Endodermal cell (in vitro differentiated cells): Measurements from ENCODE around the gene POLR2H. TPM values are rescaled to one million over a fixed set of nuclear protein-coding genes. Genes with fewer than 3 reads are reported as not detected.

ENCODE experiments used
- DNase-seq: peaks from one replicate; pipeline ENCODE4 v3.0.0-alpha.2; 2017
- H3K27ac ChIP-seq: 2 replicates; pipeline ENCODE4 v1.5.1; 2013; ENCODE audit warnings: mild to moderate bottlenecking, low read depth, low read length, moderate library complexity
- H3K27me3 ChIP-seq: 2 replicates; pipeline ENCODE4 v1.6.1; 2013; ENCODE audit warnings: mild to moderate bottlenecking, low read length, moderate library complexity; ENCODE audit not compliant: insufficient read depth, control insufficient read depth, poor library complexity, severe bottlenecking
- H3K36me3 ChIP-seq: 2 replicates; pipeline ENCODE4 v1.7.0; 2013; ENCODE audit warnings: mild to moderate bottlenecking, low read length, moderate library complexity; ENCODE audit not compliant: control insufficient read depth, insufficient read depth
- H3K4me1 ChIP-seq: one replicate; pipeline ENCODE4 v1.7.0; 2013; ENCODE audit warnings: low read length; ENCODE audit not compliant: control insufficient read depth, insufficient read depth
- H3K4me3 ChIP-seq: 2 replicates; pipeline ENCODE4 v1.5.1; 2013; ENCODE audit warnings: mild to moderate bottlenecking, low read length, moderate library complexity
- H3K9ac ChIP-seq: 2 replicates; pipeline ENCODE4 v1.6.1; 2013; ENCODE audit warnings: mild to moderate bottlenecking, low read length, moderate library complexity; ENCODE audit not compliant: poor library complexity, severe bottlenecking; ENCODE audit errors: extremely low read depth
- H3K9me3 ChIP-seq: 2 replicates; pipeline ENCODE4 v1.6.1; 2013; ENCODE audit warnings: mild to moderate bottlenecking, low read length, moderate library complexity; ENCODE audit not compliant: control insufficient read depth
- H3K27ac Mint-ChIP-seq: 2 replicates; pipeline ENCODE4 v1.8.0; 2020; ENCODE audit warnings: mixed read lengths
- H3K27me3 Mint-ChIP-seq: 2 replicates; pipeline ENCODE4 v1.8.0; 2021; ENCODE audit warnings: mild to moderate bottlenecking, mixed read lengths; ENCODE audit not compliant: insufficient read depth
- H3K36me3 Mint-ChIP-seq: 2 replicates; pipeline ENCODE4 v1.8.0; 2020; ENCODE audit warnings: low read depth, mixed read lengths
- H3K4me1 Mint-ChIP-seq: 2 replicates; pipeline ENCODE4 v1.8.0; 2020; ENCODE audit warnings: mixed read lengths
- H3K4me3 Mint-ChIP-seq: 2 replicates; pipeline ENCODE4 v1.8.0; 2020; ENCODE audit warnings: mild to moderate bottlenecking, moderate library complexity, mixed read lengths
- H3K9me3 Mint-ChIP-seq: 2 replicates; pipeline ENCODE4 v1.8.0; 2020; ENCODE audit warnings: mild to moderate bottlenecking, mixed read lengths
- WGBS, 2 experiments: methylation state at CpG; one replicate each; pipeline versions ENCODE4 v1.1.5 to v1.1.7; 2013; ENCODE audit warnings: missing lambda C conversion rate in 2 of 2, mixed read lengths in 1 of 2; ENCODE audit not compliant: insufficient coverage in 1 of 2, insufficient read length in 1 of 2; 5-methylcytosine and 5-hydroxymethylcytosine counted together
- total RNA-seq, 2 donors: library from RNA; stranded (reverse); fragmentation: NEBNext Ultra II Directional in 1 of 2; extraction: Animal tissue kit (Norgen Biotek cat#: 25700) in 1 of 2; gene quantifications; 2 replicates in 1 of 2; 3 replicates in 1 of 2; pipeline ENCODE4 v1.2.1, GENCODE V29; 2021
- TF ChIP-seq, protein P1 (sequence below): fragments of 200-600 bp; sonication (generic); conservative IDR thresholded peaks from 2 replicates; pipeline ENCODE4 v1.5.0; 2021; ENCODE audit warnings: antibody characterized with exemption, mild to moderate bottlenecking

Gene POLR2H
- total RNA-seq, 2 donors from 2014 or later: 95.9 to 117 TPM

DNA sequence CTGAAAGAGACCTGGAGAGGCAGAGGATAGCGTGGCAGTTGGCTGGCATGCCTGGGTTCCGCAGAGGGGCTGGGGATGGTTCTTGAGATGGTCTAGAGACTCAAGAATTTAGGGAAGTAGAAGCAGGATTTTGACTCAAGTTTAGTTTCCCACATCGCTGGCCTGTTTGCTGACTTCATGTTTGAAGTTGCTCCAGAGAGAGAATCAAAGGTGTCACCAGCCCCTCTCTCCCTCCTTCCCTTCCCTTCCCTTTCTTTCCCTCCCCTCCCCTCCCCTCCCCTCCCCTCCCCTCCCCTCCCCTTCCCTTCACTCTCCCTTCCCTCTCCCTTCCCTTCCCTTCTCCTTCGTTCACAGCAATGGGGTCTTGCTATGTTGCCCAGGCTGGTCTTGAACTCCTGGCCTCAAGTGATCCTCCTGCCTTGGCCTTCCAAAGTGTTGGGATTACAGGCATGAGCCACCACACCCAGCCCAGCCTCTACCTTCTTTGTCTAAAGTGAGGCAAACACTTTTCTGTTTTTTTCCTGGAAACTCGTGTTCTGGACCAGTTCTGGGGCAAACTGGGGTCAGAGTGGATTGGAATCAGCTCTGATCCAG lies 28.5 kb downstream of the POLR2H start:
- DNase-seq: no peak
- no peaks in the 10 kb centered on the region for H3K9me3 Mint-ChIP-seq
- Histone ChIP-seq H3K27ac (no peak overlapping the region), H3K9ac (no peak overlapping the region), H3K4me3 (no peak overlapping the region), H3K9me3 (no peaks in the 10 kb centered on the region), H3K36me3 (no peaks in the 10 kb centered on the region), H3K27me3 (no peaks in the 10 kb centered on the region), H3K4me1 (no peaks in the 10 kb centered on the region)
- WGBS, 2 experiments: 89 to 93% methylated on average over 2 to 5 of the region's 5 CpGs
- H3K4me3 Mint-ChIP-seq: no peak overlapping the region
- TF ChIP-seq, protein P1, sequence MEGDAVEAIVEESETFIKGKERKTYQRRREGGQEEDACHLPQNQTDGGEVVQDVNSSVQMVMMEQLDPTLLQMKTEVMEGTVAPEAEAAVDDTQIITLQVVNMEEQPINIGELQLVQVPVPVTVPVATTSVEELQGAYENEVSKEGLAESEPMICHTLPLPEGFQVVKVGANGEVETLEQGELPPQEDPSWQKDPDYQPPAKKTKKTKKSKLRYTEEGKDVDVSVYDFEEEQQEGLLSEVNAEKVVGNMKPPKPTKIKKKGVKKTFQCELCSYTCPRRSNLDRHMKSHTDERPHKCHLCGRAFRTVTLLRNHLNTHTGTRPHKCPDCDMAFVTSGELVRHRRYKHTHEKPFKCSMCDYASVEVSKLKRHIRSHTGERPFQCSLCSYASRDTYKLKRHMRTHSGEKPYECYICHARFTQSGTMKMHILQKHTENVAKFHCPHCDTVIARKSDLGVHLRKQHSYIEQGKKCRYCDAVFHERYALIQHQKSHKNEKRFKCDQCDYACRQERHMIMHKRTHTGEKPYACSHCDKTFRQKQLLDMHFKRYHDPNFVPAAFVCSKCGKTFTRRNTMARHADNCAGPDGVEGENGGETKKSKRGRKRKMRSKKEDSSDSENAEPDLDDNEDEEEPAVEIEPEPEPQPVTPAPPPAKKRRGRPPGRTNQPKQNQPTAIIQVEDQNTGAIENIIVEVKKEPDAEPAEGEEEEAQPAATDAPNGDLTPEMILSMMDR: no peak
- no peaks in the 10 kb centered on the region for H3K4me1 Mint-ChIP-seq
- H3K27ac Mint-ChIP-seq: no peak overlapping the region
- H3K36me3 Mint-ChIP-seq: peaks cover 2% of the 10 kb centered on the region
- peaks cover 3% of the 10 kb centered on the region for H3K27me3 Mint-ChIP-seq

DNA sequence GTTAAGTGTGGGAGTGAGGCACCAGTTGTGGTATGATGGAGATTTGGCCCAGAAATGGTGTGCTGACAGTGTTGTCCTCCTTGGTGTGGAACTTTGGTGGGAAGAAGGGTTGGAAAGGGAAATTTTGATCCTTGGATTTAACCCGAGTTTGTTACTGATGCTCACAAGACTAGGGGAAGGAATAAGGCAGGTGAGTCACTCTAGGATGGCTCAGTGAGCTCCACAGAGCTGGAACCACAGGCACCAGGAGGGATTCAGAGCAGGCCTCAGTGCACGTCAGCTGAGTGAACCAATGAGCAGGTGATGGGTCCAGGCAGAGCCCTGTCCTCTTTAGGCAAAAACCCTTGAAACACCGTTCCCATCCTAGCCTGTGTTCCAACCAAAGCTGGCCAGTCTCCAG lies 29.8 kb downstream of the POLR2H start:
- TF ChIP-seq, protein P1: no peak
- Histone ChIP-seq H3K36me3 (no peaks in the 10 kb centered on the region), H3K4me1 (no peaks in the 10 kb centered on the region), H3K9ac (no peak overlapping the region), H3K9me3 (no peaks in the 10 kb centered on the region), H3K4me3 (no peak overlapping the region), H3K27me3 (no peaks in the 10 kb centered on the region), H3K27ac (no peak overlapping the region)
- no peak overlapping the region for H3K4me3 Mint-ChIP-seq
- WGBS, 2 experiments: 86 to 91% methylated on average over 2 to 3 of the region's 3 CpGs
- H3K9me3 Mint-ChIP-seq: no peaks in the 10 kb centered on the region
- no peak for DNase-seq
- peaks cover 2% of the 10 kb centered on the region for H3K36me3 Mint-ChIP-seq
- peaks cover 3% of the 10 kb centered on the region for H3K27me3 Mint-ChIP-seq
- H3K27ac Mint-ChIP-seq: no peak overlapping the region
- H3K4me1 Mint-ChIP-seq: no peaks in the 10 kb centered on the region

DNA sequence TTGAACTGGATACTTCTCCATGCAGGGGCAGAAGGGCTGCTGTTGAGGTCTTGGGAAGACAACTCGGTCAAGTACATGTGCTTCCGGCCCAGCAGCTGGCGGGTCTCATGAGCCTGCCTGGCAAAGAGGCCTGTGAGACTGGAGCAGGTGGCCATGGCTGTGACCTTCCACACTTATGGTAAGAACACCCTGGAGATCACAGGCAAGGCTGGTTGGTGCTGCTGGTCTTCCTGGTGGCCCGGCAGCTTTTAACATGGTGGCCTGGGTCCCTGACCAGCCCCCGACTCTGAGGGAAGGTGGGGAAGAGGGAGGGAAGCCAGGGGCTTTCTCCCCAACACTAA lies 33.8 kb downstream of the POLR2H start:
- no peak for DNase-seq
- Mint-ChIP-seq H3K9me3 (no peaks in the 10 kb centered on the region), H3K27ac (no peak overlapping the region), H3K4me1 (peaks cover 2% of the 10 kb centered on the region), H3K4me3 (no peak overlapping the region), H3K27me3 (peaks cover 7% of the 10 kb centered on the region), H3K36me3 (no peaks in the 10 kb centered on the region)
- 95 to 98% methylated on average over 3 to 4 of the region's 5 CpGs for WGBS, 2 experiments
- Histone ChIP-seq H3K4me1 (peaks cover 3% of the 10 kb centered on the region), H3K4me3 (no peak overlapping the region), H3K27me3 (no peaks in the 10 kb centered on the region), H3K36me3 (no peaks in the 10 kb centered on the region), H3K9me3 (no peaks in the 10 kb centered on the region), H3K27ac (no peak overlapping the region), H3K9ac (no peak overlapping the region)
- TF ChIP-seq, protein P1: no peak
